GM12878 (cell line): ENCODE measurements around the gene CZIB. TPM values are rescaled to one million over a fixed set of nuclear protein-coding genes. Genes with fewer than 3 reads are reported as not detected.

Experiments
- ATAC-seq: fragments of 200-7000 bp; cut with Tn5 transposase; 3 replicates; pipeline ENCODE4 v1.9.1; 2020; ENCODE audit warnings: mild to moderate bottlenecking, moderate library complexity
- BruUV-seq: library from RNA; stranded (reverse); fragments of 400-500 nt; replicated peaks from 2 replicates; lab custom pipeline; 2021; lab: Mats Ljungman, UMichigan
- CTCF ChIA-PET: fragments of 300-600 bp; sonication (Branson Sonifier 250); formaldehyde crosslinking; extraction: SDS; loops from one replicate; lab custom pipeline; 2021; ENCODE audit warnings: inconsistent platforms; lab: Yijun Ruan, JAX
- POLR2A ChIA-PET: fragments of 350-600 bp; formaldehyde crosslinking; extraction: SDS; loops from one replicate; lab custom pipeline; 2021; ENCODE audit warnings: inconsistent platforms; lab: Charles Lee
- RAD21 ChIA-PET: fragments of 300-600 bp; sonication (Branson Sonifier 250); formaldehyde crosslinking; loops from one replicate; lab custom pipeline; 2023; ENCODE audit warnings: antibody characterized with exemption; ENCODE audit not compliant: unreplicated experiment; lab: Charles Lee
- SMC1A ChIA-PET: fragments of 300-600 bp; sonication (Branson Sonifier 250); formaldehyde crosslinking; loops from one replicate; lab custom pipeline; 2023; ENCODE audit not compliant: unreplicated experiment, uncharacterized antibody; lab: Charles Lee
- DNase-seq: peaks from one replicate; pipeline ENCODE4 v3.0.0-alpha.2; 2011; ENCODE audit warnings: low read depth, low spot score
- FAIRE-seq: peaks from 3 replicates; lab custom pipeline; 2011; peaks lifted over from hg19 to GRCh38; lab: Jason Lieb, UNC
- H2AFZ ChIP-seq: 2 replicates; pipeline ENCODE4 v1.6.0; 2011; ENCODE audit warnings: low read depth, low read length, control low read depth; ENCODE audit not compliant: control insufficient read depth
- H3K27ac ChIP-seq: 2 replicates; pipeline ENCODE4 v1.5.1; 2011; ENCODE audit warnings: control low read depth; ENCODE audit not compliant: control insufficient read depth, insufficient read depth
- H3K27me3 ChIP-seq, 2 experiments: replicated peaks in 1 of 2; 2 replicates each; pipeline versions ENCODE4 v1.6.0 to v1.6.1; 2011; ENCODE audit warnings: low read length in 1 of 2; ENCODE audit not compliant: control insufficient read depth in 2 of 2, insufficient read depth in 2 of 2
- H3K36me3 ChIP-seq, 2 experiments: 2 replicates each; pipeline ENCODE4 v1.5.1; 2011; ENCODE audit warnings: low read length in 1 of 2; ENCODE audit not compliant: control insufficient read depth in 2 of 2, insufficient read depth in 2 of 2
- H3K4me1 ChIP-seq: 2 replicates; pipeline ENCODE4 v1.6.1; 2011; ENCODE audit warnings: mild to moderate bottlenecking, low read length, moderate library complexity, mixed read lengths; ENCODE audit not compliant: control insufficient read depth, insufficient read depth
- H3K4me2 ChIP-seq: 2 replicates; pipeline ENCODE4 v1.6.0; 2011; ENCODE audit warnings: control low read depth; ENCODE audit not compliant: control insufficient read depth, insufficient read depth
- H3K4me3 ChIP-seq: fragments of 200-600 bp; sonication (generic); 2 replicates; pipeline ENCODE4 v1.5.1; 2016
- H3K79me2 ChIP-seq: 2 replicates; pipeline ENCODE4 v1.6.0; 2011; ENCODE audit warnings: low read length; ENCODE audit not compliant: control insufficient read depth, insufficient read depth
- H3K9ac ChIP-seq: 2 replicates; pipeline ENCODE4 v1.8.0; 2011; ENCODE audit warnings: low read length, control low read depth, mixed read lengths; ENCODE audit not compliant: control insufficient read depth, insufficient read depth
- H3K9me3 ChIP-seq: replicated peaks from 3 replicates; pipeline ENCODE4 v1.5.1; 2011; ENCODE audit warnings: mild to moderate bottlenecking, low read length; ENCODE audit not compliant: control insufficient read depth, insufficient read depth
- H4K20me1 ChIP-seq: 2 replicates; pipeline ENCODE4 v1.6.0; 2011; ENCODE audit not compliant: control insufficient read depth, insufficient read depth
- CHD1 ChIP-seq: IDR thresholded peaks from 2 replicates; pipeline ENCODE4 v1.6.1; 2012; ENCODE audit warnings: low read depth, low read length, improper control_type of control experiment
- CREM ChIP-seq: IDR thresholded peaks from 2 replicates; pipeline ENCODE4 v1.6.1; 2014; ENCODE audit warnings: antibody characterized with exemption, low read depth
- DPF2 ChIP-seq: fragments of 450-650 bp; IDR thresholded peaks from 2 replicates; pipeline ENCODE4 v1.6.1; 2017; ENCODE audit warnings: mild to moderate bottlenecking
- EZH2 ChIP-seq: IDR thresholded peaks from 2 replicates; pipeline ENCODE4 v1.6.1; 2012; ENCODE audit warnings: low read depth, mild to moderate bottlenecking, control low read depth, inconsistent platforms, low read length, borderline replicate concordance; ENCODE audit not compliant: control insufficient read depth
- MEF2A ChIP-seq: IDR thresholded peaks from 2 replicates; pipeline ENCODE4 v1.6.1; 2011; ENCODE audit warnings: low read depth, mild to moderate bottlenecking, low read length, moderate library complexity; ENCODE audit not compliant: insufficient read depth
- SPI1 ChIP-seq: IDR thresholded peaks from 2 replicates; pipeline ENCODE4 v1.6.1; 2011; ENCODE audit warnings: low read depth, mild to moderate bottlenecking, low read length, moderate library complexity, borderline replicate concordance; ENCODE audit not compliant: insufficient read depth
- YY1 ChIP-seq: IDR thresholded peaks from 2 replicates; pipeline ENCODE4 v1.6.1; 2011; ENCODE audit warnings: low read depth, mild to moderate bottlenecking, low read length
- WGBS: methylation state at CpG from one replicate; pipeline ENCODE4 v1.1.6; 2016; ENCODE audit warnings: low lambda C conversion rate; ENCODE audit not compliant: insufficient replicate concordance, insufficient coverage; ENCODE audit errors: missing lambda C conversion rate; 5-methylcytosine and 5-hydroxymethylcytosine counted together
- in situ Hi-C: fragments of 300-500 bp; cut with MboI; formaldehyde crosslinking; loops from 9 replicates; pipeline ENCODE4 v1.14.3; 2018; ENCODE audit warnings: mixed read lengths
- intact Hi-C: fragments of 100-400 bp; cut with micrococcal nuclease; formaldehyde crosslinking; loops from one replicate; pipeline ENCODE4 v1.14.2; 2022; ENCODE audit not compliant: unreplicated experiment
- polyA plus RNA-seq, 11 experiments: library from polyadenylated mRNA; depleted of rRNA in 4 of 11; unstranded in 6 of 11; stranded (reverse) in 5 of 11; fragments of >200 nt; fragmentation: Nextera tagmentation in 4 of 11; fragmentation: Illumina TruSeq in 1 of 11; extraction: Ambion mirVana in 4 of 11; extraction: Trizol in 1 of 11; gene quantifications; 1 replicate in 1 of 11; 2 replicates in 10 of 11; pipeline versions ENCODE4 v1.2.1 to v1.2.3, GENCODE V29; 2011 to 2016; ENCODE audit warnings: inconsistent platforms in 2 of 11, missing spikeins in 2 of 11, low read depth in 1 of 11
- total RNA-seq, 4 experiments: library from RNA; depleted of rRNA in 3 of 4; stranded (reverse); fragments of >200 nt in 3 of 4; fragmentation: Illumina TruSeq in 1 of 4; extraction: Trizol in 1 of 4; gene quantifications; 2 replicates each; pipeline versions ENCODE4 v1.2.1 to v1.2.3, GENCODE V29; 2013 to 2021

CZIB gene
- total and polyA plus RNA-seq, 10 of the 15 experiments (the other 5 are each of a cell fraction or from before 2014, with no cell fraction given) = 36.1 to 68.3 (median 50.4) TPM

- BruUV-seq = no TSS peak
- Histone ChIP-seq H2AFZ (no peak overlapping the region), H3K27ac (no peak overlapping the region), H3K4me1 (no peaks in the 10 kb centered on the region), H3K36me3 (peaks cover 12 to 23% of the 10 kb centered on the region in 2 experiments; a peak in 3 of 4 replicates), H4K20me1 (no peaks in the 10 kb centered on the region), H3K79me2 (no peaks in the 10 kb centered on the region), H3K27me3 (no peaks in the 10 kb centered on the region), H3K9me3 (no peaks in the 10 kb centered on the region), H3K4me3 (no peak overlapping the region), H3K9ac (no peak overlapping the region), H3K4me2 (no peak overlapping the region)
- FAIRE-seq (no peak), DNase-seq (no peak), ATAC-seq (peak; percentile 62)
- WGBS = 0% methylated on average over 1 of the region's 1 CpG
- ChIA-PET SMC1A (interaction anchor here (1.1 kb wide), 1 partner anchor 123 kb away, joined by 3 read pairs; no protein-coding TSS in a partner anchor), POLR2A (interaction anchor here (0.5 kb wide), 1 partner anchor 21 kb away, joined by 3 read pairs; no protein-coding TSS in a partner anchor), CTCF (interaction anchor here (0.6 to 4.7 kb wide), 2 partner anchors 8 to 195 kb away, joined by 3 to 16 read pairs; no protein-coding TSS in a partner anchor), RAD21 (interaction anchor here (1.0 to 1.2 kb wide), 3 partner anchors 16 to 123 kb away, joined by 3 to 4 read pairs (median 3); no protein-coding TSS in a partner anchor)
- in situ Hi-C loops = no loop called here
- intact Hi-C loops = no loop called here
- no peak for TF ChIP-seq EZH2
- TF ChIP-seq CREM = no peak
- TF ChIP-seq YY1 = no peak
- no peak for TF ChIP-seq CHD1
- peak; percentile 71 for TF ChIP-seq SPI1
- TF ChIP-seq MEF2A = no peak
- TF ChIP-seq, all 136 proteins: peak for 1
Measured at GRCh38 chr1:53270107-53270506, 49.7 kb upstream of the CZIB start.

- H3K4me1 ChIP-seq = no peaks in the 10 kb centered on the region
- H3K9ac ChIP-seq = no peak overlapping the region
- FAIRE-seq = no peak
- DNase-seq = no peak
- no peak overlapping the region for H3K27ac ChIP-seq
- no peaks in the 10 kb centered on the region for H3K79me2 ChIP-seq
- H3K4me3 ChIP-seq = no peak overlapping the region
- no peak overlapping the region for H3K4me2 ChIP-seq
- ChIA-PET CTCF (interaction anchor here (0.6 to 4.7 kb wide), 4 partner anchors 9 to 126 kb away, joined by 3 to 16 read pairs (median 4); no protein-coding TSS in a partner anchor), RAD21 (interaction anchor here (1.0 to 1.5 kb wide), 2 partner anchors 10 to 126 kb away, joined by 4 to 5 read pairs; no protein-coding TSS in a partner anchor), POLR2A (no interaction called here), SMC1A (no interaction called here)
- no peaks in the 10 kb centered on the region for H3K27me3 ChIP-seq
- intact Hi-C loops = no loop called here
- in situ Hi-C loops = no loop called here
- H2AFZ ChIP-seq = no peak overlapping the region
- ATAC-seq = no peak
- BruUV-seq = no TSS peak
- TF ChIP-seq DPF2 = no peak
- no peak for TF ChIP-seq CHD1
- H4K20me1 ChIP-seq = no peaks in the 10 kb centered on the region
- peaks cover 19 to 23% of the 10 kb centered on the region in 2 experiments; a peak in 3 of 4 replicates for H3K36me3 ChIP-seq
- no peaks in the 10 kb centered on the region for H3K9me3 ChIP-seq
Measured at GRCh38 chr1:53267761-53268160, 47.3 kb upstream of the CZIB start.
